Retinal pigment epithelial cell (primary cell): ENCODE results near the gene LEO1.
A peak's percentile ranks its signal among the peaks of the same experiment; 100 is the strongest.

Experiments used
- DNase-seq: peaks from one replicate; pipeline ENCODE4 v3.0.0-alpha.2; 2010; ENCODE audit warnings: low read depth
- H3K4me3 ChIP-seq: 2 replicates; pipeline ENCODE4 v1.5.1; 2011; ENCODE audit warnings: mild to moderate bottlenecking, low read length, control low read depth, moderate library complexity
- CTCF ChIP-seq: conservative IDR thresholded peaks from 2 replicates; pipeline ENCODE4 v1.5.1; 2011; ENCODE audit warnings: low read depth, low read length, control low read depth, inconsistent platforms

LEO1 gene

DNA sequence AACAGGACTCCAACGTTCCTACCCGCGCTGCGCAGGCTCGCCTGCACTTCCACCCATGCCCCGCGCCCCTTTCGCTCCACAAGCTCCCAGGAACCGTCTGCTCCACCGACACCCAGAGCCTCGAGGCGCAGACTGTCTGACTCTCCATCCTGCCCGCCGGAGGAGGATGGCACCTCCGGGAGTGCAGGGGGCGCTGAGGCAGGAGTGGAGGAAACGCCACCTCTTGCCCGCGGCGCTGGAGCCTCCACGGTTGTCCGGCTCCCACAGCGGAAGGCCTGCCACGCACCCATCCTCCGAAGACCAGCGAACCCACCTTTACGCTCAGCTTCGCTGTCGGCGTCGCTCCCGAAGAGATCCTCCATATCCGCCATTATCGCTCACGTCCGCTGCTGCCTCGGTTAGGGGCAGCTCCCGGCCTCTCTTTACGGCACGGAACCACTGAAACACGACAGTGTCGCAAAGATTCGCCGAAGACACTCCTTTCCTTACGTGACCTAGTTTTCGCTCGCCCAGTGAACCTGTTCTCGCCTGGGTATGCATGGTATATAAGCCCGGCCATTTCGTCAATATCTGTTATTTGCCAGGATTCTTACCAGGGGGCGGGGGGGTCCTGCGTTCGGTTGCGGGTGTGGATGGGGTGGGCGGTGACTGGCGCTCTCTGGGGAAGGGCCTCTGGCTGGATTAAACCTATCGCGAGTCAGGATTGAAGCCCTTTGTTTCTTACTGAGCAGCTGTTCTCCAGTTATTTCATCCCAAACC lies at the start of gene LEO1:
LEO1 (minus strand) TSS at position 404 of the 759 bp plus-strand sequence; CDS start at position 371, 33 bp downstream.
- H3K4me3 ChIP-seq, result peak within 1 kb of the TSS; percentile 88
- TF ChIP-seq CTCF, result peak; percentile 52
- peak; percentile 98 for DNase-seq

DNA sequence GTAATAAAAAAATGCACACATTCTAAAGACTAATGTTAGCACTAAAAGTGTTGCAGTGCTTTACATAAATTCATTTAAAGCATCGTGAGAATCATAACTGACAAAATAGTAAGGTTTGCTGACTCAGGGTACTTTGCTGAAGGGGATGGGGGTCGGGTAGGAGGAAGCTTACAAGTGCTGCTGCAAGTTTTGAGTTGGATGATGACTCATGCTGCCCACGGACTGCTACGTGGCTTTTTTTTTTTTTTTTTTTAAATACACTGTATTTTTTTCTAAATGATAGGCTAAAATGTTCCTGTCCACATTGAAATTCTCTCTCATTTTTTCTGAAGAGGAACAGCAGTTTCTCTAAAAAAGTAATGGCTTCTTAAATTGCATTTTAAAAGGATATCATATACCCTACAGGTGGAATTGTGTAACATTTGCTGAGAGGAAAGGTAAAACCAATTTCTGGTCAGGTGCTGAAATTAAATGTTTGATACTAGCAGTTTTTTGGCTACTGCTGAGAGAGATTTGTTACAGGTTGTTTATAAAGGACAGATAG lies 49.6 kb upstream of the LEO1 start:
- DNase-seq, result peak; percentile 89
- peak overlapping the region; percentile 100 for H3K4me3 ChIP-seq
- no peak for TF ChIP-seq CTCF

GRCh38 chr15:52020221-52021085 lies 48.9 kb upstream of the LEO1 start:
- peak overlapping the region; percentile 100 for H3K4me3 ChIP-seq
- no peak for TF ChIP-seq CTCF
- DNase-seq, result no peak

DNA sequence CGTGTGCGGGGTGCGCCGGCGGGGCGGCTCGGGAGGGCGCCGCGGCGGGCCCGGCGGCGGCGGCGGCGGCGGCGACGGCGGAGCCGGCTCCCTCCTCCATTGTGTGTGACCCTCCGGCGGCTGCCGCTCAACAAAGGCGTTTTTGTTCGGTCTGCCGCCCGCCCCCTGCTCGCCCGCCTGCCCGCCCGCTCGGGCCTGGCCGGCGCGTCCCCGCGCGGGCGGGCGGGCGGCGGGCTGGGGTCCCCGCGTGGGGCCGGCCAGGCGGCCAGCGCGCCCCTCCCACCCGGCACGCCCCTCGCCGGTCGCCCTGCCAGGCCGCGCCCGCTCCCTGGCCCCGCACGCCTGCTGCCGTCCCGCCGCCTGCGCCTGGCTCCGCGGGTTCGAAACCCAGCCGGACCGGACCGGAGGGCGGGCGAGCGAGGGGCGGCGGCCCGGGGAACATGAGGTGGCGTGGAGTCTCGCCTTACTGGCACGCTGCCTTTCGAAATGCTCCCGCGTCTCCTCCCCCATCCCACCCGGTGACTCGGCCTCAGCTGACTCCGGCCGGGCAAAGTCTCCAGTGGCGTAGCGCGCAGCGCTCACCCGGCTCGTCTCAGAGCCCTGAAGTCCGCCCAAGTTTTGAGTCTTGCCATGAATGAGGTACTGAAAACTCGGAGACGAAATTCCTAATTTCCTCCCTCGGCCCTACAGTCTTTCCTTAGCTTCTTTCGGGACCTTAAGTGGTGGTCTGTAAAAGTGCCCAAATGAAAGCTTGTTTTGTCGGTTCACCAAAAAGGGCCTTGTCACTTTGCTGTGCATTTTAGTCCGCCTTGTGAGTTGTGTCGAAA lies 48.0 kb upstream of the LEO1 start:
- H3K4me3 ChIP-seq, result peak overlapping the region; percentile 100
- TF ChIP-seq CTCF, result no peak
- DNase-seq, result peak; percentile 64

GRCh38 chr15:52018693-52019393 lies 47.3 kb upstream of the LEO1 start, which contains the start of gene MAPK6:
Gene MAPK6 (plus strand): TSS chr15:52019219. CDS start chr15:52046461, 27,242 bp downstream.
- DNase-seq, result peak; percentile 64
- peak within 1 kb of the TSS; percentile 100 for H3K4me3 ChIP-seq
- no peak for TF ChIP-seq CTCF

DNA sequence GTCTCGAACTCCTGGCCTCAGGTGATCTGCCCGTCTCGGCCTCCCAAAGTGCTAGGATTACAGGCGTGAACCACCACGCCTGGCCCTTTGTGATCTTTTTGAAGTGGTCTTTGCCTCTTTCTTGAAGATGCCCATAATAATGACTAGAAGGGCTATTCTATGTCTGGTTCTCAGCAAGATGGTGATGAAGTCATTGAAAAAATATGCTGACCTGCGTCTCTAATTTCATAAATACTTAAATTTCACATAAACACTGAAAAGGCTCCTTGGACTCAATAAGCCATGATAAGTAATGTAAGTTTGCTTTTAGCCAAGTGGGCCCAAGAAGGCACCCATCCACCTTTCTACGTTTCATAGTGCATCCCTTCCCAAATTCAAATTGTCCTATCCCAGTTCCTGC lies 46.7 kb upstream of the LEO1 start:
- H3K4me3 ChIP-seq, result no peak overlapping the region
- no peak for TF ChIP-seq CTCF
- no peak for DNase-seq
